ENCODE measurements around the gene TNFRSF17. TPM values are rescaled to one million over a fixed set of nuclear protein-coding genes. Genes with fewer than 3 reads are reported as not detected.

The TNFRSF17 gene
- total RNA-seq, 4 donors from 2014 or later, result not detected

DNA sequence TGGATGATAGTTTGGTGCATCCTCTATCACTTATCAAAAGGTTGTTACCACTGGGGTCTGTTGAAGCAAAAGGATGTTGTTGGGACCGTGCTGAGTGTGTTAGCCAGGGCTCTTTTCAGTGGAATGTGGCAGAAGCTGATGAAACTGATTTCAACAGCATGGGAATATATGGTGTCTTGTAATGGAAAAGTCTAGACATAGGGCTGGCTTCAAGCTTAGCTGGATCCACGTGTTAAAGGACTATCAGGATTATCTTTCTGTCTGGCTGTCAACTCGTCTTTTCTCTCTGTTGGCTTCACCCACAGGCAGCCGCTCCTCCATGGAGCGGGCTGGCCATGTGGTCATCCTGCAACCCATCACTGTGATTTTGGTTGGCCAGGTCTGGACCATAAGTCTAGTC, 20.2 kb downstream of the TNFRSF17 start:
- WGBS, result 63% methylated on average over 5 of the region's 5 CpGs

DNA sequence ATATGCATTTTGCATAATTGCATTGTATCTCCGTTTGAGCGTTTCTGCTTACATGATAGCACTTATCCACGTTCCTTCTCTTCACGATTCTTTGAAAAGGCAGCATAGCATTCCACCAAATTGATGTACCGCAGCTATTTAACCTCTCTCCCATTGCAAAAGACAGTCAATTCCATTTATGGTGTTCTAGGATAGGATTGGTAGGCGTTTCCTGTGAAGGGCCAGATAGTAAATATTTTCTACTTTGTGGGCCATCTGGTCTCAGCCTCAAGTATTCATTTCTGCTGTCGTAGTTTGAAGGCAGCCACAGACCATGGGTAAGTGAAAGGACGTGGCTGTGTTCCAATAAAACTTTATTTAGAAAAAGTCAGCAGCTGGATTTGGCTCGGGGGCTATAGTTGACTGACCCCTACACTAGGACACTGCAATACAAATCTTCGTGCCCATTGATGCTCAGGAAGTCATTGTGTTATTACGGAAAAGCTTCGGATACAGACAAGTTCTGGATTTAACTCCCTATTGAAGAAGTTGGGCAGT, 21.6 kb downstream of the TNFRSF17 start:
- no peak for DNase-seq (ENCODE audit: low spot score in 2 of 2)
- Histone ChIP-seq H3K4me3 (no peak overlapping the region), H3K36me3 (no peaks in the 10 kb centered on the region), H3K9me3 (no peaks in the 10 kb centered on the region), H3K27me3 (no peaks in the 10 kb centered on the region), H3K27ac (no peak overlapping the region), H3K4me1 (peaks cover 6% of the 10 kb centered on the region)
- no peak for TF ChIP-seq EP300 (IDR thresholded peaks at IDR 0.05)
- no peak for TF ChIP-seq POLR2AphosphoS5 (IDR thresholded peaks at IDR 0.05)
- TF ChIP-seq POLR2A (IDR thresholded peaks at IDR 0.05), result no peak
- TF ChIP-seq, protein P1, sequence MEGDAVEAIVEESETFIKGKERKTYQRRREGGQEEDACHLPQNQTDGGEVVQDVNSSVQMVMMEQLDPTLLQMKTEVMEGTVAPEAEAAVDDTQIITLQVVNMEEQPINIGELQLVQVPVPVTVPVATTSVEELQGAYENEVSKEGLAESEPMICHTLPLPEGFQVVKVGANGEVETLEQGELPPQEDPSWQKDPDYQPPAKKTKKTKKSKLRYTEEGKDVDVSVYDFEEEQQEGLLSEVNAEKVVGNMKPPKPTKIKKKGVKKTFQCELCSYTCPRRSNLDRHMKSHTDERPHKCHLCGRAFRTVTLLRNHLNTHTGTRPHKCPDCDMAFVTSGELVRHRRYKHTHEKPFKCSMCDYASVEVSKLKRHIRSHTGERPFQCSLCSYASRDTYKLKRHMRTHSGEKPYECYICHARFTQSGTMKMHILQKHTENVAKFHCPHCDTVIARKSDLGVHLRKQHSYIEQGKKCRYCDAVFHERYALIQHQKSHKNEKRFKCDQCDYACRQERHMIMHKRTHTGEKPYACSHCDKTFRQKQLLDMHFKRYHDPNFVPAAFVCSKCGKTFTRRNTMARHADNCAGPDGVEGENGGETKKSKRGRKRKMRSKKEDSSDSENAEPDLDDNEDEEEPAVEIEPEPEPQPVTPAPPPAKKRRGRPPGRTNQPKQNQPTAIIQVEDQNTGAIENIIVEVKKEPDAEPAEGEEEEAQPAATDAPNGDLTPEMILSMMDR (IDR thresholded peaks at IDR 0.05), result no peak
- WGBS, result 86% methylated on average over 12 of the region's 12 CpGs

More for the DNA sequence above, 20.2 kb downstream of the TNFRSF17 start:
- H3K4me1 ChIP-seq, result peaks cover 6% of the 10 kb centered on the region
- H3K27ac ChIP-seq, result no peak overlapping the region
- H3K9me3 ChIP-seq, result no peaks in the 10 kb centered on the region
- no peak overlapping the region for H3K4me3 ChIP-seq
- no peak for TF ChIP-seq POLR2AphosphoS5 (IDR thresholded peaks at IDR 0.05)
- no peak for TF ChIP-seq EP300 (IDR thresholded peaks at IDR 0.05)
- no peak for TF ChIP-seq POLR2A (IDR thresholded peaks at IDR 0.05)
- TF ChIP-seq, protein P1 (IDR thresholded peaks at IDR 0.05), result no peak
- H3K36me3 ChIP-seq, result no peaks in the 10 kb centered on the region
- no peak for DNase-seq (ENCODE audit: low spot score in 2 of 2)
- H3K27me3 ChIP-seq, result no peaks in the 10 kb centered on the region

DNA sequence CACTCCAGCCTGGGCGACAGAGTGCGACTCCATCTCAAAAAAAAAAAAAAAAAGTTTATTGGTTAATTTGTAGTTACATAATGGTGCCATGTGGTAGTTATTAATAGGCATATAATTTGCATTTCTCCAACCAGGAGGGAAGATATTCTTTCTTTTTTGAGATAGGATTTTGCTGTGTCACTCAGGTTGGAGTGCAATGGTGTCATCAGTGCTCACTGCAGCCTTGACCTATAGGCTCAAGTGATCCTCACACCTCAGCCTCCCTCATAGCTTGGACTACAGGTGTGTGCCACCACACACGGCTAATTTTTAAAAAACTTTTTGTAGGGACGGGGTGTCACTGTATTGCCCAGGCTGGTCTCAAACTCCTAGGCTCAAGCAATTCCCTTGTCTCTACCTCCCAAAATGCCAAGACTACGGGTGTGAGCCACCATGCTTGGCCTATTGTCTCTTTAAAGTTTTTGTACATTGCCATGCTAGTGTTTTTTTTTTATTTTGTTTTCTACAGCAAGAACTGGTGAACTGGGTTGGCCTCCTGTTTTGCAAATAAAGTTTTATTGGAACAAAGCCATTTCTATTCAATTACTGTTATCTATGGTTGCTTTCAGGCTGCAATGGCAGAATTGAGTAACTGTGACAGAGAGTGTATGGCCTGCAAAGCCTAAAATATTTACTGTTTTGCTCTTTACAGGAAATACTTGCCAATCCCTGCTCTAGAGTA, 23.4 kb downstream of the TNFRSF17 start:
- no peaks in the 10 kb centered on the region for H3K9me3 ChIP-seq
- no peaks in the 10 kb centered on the region for H3K27me3 ChIP-seq
- TF ChIP-seq POLR2AphosphoS5 (IDR thresholded peaks at IDR 0.05), result no peak
- TF ChIP-seq EP300 (IDR thresholded peaks at IDR 0.05), result no peak
- TF ChIP-seq, protein P1 (IDR thresholded peaks at IDR 0.05), result no peak
- no peak for TF ChIP-seq POLR2A (IDR thresholded peaks at IDR 0.05)
- no peak overlapping the region for H3K27ac ChIP-seq
- H3K36me3 ChIP-seq, result no peaks in the 10 kb centered on the region
- no peak overlapping the region for H3K4me3 ChIP-seq
- WGBS, result 48% methylated on average over 5 of the region's 5 CpGs
- peaks cover 6% of the 10 kb centered on the region for H3K4me1 ChIP-seq
- no peak for DNase-seq (ENCODE audit: low spot score in 2 of 2)

DNA sequence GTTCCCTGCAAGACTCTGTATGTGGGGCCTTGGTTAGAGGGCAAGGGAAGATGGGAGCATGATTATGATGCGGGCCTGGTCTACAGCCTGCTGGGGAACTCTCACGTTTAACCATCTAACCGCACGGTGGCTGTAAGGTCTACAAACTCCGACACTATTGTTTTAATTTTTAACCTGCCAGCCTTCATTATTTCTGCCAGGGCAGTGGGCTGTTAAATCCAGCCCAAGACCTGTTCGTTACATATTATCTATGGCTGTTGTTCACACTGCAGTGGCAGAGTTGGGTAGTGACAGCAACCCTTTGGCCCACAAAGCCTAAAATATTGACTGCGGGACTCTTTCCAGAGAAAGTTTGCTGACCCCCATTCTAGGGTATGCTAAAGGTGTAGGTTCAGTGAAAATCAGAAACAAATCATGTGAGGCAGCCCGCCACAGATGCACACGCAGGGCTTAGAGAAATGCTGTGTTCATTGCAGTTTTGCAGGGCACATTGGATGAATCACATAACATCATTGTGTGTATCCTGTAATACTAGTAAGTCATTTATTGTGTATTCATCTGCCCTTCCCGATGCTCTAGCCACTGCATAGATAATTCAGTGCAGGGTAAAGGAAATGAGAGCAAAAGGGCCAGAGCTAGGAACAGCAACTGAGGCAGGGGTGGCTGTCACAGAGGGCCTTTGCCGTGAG, 25.8 kb downstream of the TNFRSF17 start:
- no peak overlapping the region for H3K4me3 ChIP-seq
- no peak for DNase-seq (ENCODE audit: low spot score in 2 of 2)
- H3K27me3 ChIP-seq, result no peaks in the 10 kb centered on the region
- no peaks in the 10 kb centered on the region for H3K36me3 ChIP-seq
- H3K4me1 ChIP-seq, result peaks cover 19% of the 10 kb centered on the region
- TF ChIP-seq, protein P1 (IDR thresholded peaks at IDR 0.05), result no peak
- no peak for TF ChIP-seq EP300 (IDR thresholded peaks at IDR 0.05)
- TF ChIP-seq POLR2AphosphoS5 (IDR thresholded peaks at IDR 0.05), result no peak
- TF ChIP-seq POLR2A (IDR thresholded peaks at IDR 0.05), result no peak
- no peaks in the 10 kb centered on the region for H3K9me3 ChIP-seq
- WGBS, result 87% methylated on average over 11 of the region's 11 CpGs
- no peak overlapping the region for H3K27ac ChIP-seq

DNA sequence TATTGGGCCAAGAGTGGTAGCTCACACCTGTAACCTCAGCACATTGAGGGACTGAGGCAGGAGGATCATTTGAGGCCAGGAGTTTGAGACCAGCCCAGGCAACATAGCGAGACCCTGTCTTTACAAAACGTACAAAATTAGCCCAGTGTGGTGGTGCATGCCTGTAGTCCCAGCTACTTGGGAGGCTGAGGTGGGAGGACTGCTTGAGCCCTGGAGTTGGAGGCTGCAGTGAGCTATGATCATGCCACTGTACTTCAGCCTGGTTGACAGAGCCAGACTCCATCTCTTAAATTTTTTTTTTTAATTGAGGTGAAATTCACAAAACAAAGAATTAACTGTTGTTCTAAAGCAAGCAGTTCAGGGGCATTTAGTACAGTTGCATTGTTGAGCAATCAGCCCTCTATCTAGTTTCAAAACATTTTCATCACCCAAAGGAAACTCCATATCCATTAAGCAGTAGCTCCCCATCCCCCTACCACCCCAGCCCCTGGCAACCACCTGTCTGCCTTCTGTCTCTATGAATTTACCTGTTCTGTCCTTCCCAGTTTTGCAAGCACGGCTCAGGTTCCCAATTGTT, 27.1 kb downstream of the TNFRSF17 start:
- peaks cover 22% of the 10 kb centered on the region for H3K4me1 ChIP-seq
- H3K27ac ChIP-seq, result no peak overlapping the region

More for the DNA sequence above, 27.1 kb downstream of the TNFRSF17 start:
- no peak for TF ChIP-seq POLR2A (IDR thresholded peaks at IDR 0.05)
- no peak for TF ChIP-seq POLR2AphosphoS5 (IDR thresholded peaks at IDR 0.05)
- TF ChIP-seq EP300 (IDR thresholded peaks at IDR 0.05), result no peak
- TF ChIP-seq, protein P1 (IDR thresholded peaks at IDR 0.05), result no peak
- WGBS, result 89% methylated on average over 3 of the region's 3 CpGs
- H3K9me3 ChIP-seq, result no peaks in the 10 kb centered on the region
- no peaks in the 10 kb centered on the region for H3K36me3 ChIP-seq
- no peak overlapping the region for H3K4me3 ChIP-seq
- H3K27me3 ChIP-seq, result no peaks in the 10 kb centered on the region
- no peak for DNase-seq (ENCODE audit: low spot score in 2 of 2)
